Measurements from ENCODE around the gene PPP1R3G.
"Not testable (repeated sequence)": the region's sequence is repeated elsewhere in the genome, so short reads cannot be mapped to it uniquely, and the experiment has no call there.

PPP1R3G gene

DNA sequence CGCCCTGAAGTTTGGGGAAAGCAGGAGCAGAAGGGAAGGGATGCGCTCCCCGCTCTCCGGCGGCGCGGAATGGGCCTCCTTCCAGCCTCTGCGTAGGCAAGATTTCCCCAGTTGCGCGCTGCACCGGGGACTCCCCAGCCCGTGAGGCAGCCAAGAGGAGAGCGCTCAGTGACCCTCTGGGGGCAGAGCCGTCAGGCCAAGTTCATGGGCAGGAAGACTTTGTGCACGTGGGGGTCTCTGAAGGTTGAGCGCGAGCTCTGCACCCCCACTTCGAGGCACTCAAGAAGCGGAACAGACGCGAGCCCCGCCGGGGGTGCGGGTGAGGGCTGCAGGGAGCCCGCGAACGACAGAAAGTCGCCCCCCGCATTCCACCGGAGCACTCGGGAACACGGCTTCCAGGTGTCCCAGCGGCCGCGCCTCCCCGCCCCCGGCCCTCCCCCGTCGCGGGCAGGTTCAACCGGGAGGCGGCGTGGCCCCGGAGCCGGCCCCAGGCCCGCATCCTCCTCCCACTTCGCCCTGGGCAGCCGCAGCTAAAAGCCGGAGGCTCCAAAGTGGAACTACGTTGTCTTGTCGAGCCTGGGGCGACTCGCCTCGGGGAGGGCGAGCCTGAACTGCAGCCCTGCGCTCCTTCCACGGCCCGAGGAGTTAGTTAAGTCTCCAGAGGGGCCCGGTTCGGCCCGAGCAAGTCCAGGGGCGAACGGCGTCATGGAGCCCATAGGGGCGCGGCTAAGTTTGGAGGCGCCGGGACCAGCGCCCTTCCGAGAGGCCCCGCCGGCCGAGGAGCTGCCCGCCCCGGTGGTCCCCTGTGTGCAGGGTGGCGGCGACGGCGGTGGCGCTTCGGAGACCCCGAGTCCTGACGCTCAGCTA, at the start of gene PPP1R3G:
PPP1R3G (plus strand) TSS at position 561 of the 867 bp plus-strand sequence; CDS start at position 706, 145 bp downstream.
- no peak for DNase-seq (ENCODE audit: low read depth)

- DNase-seq (ENCODE audit: low read depth) = no peak
These were observed 48.9 kb upstream of the PPP1R3G start for GRCh38 chr6:5036269-5036668.

- no peak for DNase-seq (ENCODE audit: low read depth)
These were observed 43.2 kb upstream of the PPP1R3G start for GRCh38 chr6:5041955-5042354.

GRCh38 chr6:5042436-5042835, 42.7 kb upstream of the PPP1R3G start:
- no peak for DNase-seq (ENCODE audit: low read depth)

- no peak for DNase-seq (ENCODE audit: low read depth)
These were observed 40.3 kb upstream of the PPP1R3G start for GRCh38 chr6:5044866-5045265.

- no peak for DNase-seq (ENCODE audit: low read depth)
These were observed 39.7 kb upstream of the PPP1R3G start for GRCh38 chr6:5045416-5045815.

DNA sequence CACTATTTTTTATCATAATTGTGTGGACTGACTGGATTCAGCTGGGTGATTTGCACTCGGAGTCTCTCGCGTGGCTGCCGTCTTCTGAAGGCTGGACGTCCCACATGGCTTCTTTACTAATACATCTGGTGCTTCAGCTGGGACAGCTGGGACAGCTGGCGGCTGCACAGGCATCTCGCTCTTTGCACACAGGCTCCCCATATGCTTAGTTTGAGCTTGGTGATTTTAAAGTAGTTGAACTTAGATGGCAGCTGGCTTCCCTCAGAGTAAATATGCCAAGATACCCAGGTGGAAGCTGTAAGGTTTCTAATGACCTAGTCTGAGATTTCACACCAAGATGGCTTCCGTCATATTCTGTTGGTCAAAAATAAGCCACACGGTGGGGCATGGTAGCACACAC, 38.7 kb upstream of the PPP1R3G start:
- DNase-seq (ENCODE audit: low read depth) = no peak

- no peak for DNase-seq (ENCODE audit: low read depth)
These were observed 35.1 kb upstream of the PPP1R3G start for GRCh38 chr6:5050009-5050408.

DNA sequence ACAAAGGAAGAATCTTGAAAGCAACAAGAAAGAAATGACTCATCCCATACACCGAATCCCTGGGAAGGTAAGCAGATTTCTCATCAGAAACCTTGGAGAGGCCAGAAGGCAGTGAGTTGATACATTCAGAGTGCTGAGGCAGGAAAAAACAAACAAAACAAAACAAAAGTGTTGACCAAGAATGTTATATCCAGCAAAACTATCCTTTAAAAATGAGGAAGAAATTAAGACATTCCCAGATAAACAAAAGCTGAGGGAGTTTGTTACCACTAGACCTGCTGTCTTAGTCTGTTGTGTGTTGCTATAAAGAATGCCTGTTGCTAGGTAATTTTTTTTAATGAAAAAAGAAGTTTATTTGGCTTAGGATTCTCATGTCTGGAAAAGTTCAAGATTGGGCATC, 33.7 kb upstream of the PPP1R3G start:
- DNase-seq (ENCODE audit: low read depth) = no peak

DNA sequence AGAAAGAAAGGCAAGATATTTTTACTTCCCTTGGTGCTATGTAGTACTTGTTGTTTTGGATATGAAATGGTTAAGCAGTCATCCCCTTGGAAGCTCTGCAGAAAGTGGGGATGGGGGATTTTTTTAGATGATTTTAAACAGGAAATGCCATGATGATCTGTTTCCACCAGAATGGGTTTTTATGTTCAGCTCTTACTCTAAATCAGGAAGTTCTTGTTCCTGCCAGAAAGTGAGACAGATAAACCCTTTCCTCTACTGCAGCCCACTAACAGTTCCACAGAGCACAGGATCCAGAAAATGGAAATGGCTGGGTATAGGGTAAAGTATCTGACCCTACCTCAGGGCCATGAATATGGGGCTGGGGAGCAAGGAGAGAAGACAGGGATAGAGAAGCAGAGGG, 32.1 kb upstream of the PPP1R3G start:
- no peak for DNase-seq (ENCODE audit: low read depth)

DNA sequence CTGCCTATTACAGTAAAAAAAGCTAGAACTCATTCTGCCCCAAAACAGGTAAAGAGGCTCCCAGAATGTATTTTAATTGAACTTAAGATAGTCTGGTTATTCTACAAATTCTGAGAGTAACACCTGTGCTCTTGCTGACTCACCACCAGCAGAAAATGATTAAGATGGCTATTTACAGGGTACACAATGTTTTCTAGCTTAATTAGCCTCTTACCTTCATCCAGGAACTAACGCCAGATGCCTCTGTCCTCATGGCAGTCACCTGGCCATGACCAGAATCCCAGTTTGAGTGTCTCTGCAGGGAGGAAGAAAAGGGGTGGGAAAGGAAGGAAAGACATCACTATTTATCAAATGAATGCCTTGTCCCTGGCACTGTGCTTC, 31.3 kb upstream of the PPP1R3G start:
- no peak for DNase-seq (ENCODE audit: low read depth)

DNA sequence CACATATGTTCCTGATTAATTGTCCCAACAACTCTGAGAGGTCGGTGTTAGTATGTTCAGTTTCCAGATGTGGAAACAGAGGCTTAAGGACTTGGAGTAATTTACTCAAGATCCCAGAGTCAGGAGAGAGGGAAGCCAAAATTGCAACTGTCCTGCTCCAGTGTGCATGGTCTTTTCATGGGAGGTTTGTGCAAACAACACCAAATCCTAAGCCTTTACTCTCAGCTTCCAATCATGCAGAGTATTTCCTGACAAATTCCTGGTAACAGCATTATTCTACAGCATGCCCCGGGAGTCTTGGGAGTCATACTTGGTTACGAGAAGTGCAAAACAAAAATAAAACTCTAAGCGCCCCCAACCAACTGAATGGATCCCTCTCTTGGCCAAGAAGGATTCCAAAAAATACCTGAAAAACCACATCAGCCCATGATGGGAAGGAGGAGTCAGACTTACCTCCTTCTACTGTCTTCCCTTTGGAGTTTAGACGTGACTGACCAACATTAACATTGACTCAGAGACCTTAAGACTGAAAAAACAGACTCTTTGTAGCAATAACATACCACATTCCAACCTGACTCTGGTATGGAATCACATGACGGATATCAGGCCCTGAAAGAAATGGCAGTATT, 30.8 kb upstream of the PPP1R3G start:
- DNase-seq (ENCODE audit: low read depth) = no peak

DNA sequence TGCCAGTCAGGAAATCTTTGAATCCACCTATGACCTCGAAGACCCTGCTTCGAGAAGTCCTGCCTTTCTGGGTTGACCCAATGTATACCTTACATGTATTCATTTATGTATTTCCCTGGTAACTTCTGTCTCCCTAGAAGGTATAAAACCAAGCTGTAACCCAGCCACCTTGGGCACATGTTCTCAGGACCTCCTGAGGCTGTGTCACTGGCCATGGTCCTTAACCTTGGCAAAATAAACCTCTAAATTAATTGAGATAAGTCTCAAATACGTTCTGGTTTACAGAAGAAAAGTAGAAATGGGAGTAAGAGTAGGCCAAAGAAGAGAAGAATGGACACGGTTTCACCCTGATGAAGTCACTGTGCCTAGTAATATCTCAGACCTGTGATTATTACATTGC, 30.0 kb upstream of the PPP1R3G start:
- no peak for DNase-seq (ENCODE audit: low read depth)

GRCh38 chr6:5058254-5058653, 26.9 kb upstream of the PPP1R3G start:
- no peak for DNase-seq (ENCODE audit: low read depth)

- DNase-seq (ENCODE audit: low read depth) = no peak
These were observed 25.9 kb upstream of the PPP1R3G start for GRCh38 chr6:5059036-5059896.

DNA sequence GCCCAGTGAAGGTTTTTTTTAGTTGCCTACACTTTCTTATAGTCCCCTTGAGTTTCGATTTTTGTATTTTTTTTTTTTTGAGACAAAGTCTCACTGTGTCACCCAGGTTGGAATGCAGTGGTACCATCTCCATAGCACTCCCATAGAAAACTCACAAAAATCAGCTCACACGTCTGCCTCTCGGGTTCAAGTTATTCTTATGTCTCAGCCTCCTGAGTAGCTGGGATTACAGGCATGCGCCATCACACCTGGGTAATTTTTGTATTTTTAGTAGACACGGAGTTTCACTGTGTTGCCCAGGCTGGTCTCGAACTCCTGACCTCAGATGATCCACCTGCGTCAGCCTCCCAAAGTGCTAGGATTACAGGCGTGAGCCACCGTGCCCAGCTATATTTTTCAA, 24.7 kb upstream of the PPP1R3G start:
- DNase-seq (ENCODE audit: low read depth) = not testable (repeated sequence)

DNA sequence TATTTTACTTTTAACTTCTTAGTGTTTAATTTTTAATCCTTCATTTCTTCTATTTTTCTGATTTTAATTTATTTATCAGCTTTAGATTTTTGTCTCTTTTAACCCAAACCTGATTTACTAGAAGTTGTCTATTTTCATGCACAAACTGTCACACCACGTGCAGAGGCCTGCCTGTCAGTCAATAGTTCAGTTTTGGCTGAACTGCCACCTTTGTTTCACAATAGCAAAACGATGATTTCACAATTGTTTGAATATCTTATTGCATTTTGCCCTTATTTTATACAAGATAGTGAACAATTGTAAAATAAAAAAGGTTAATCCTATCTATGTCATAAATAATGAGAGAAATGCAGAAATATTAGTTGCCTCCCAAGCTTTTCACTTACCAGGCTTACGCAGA, 24.0 kb upstream of the PPP1R3G start:
- DNase-seq (ENCODE audit: low read depth) = no peak

- DNase-seq (ENCODE audit: low read depth) = no peak
These were observed 21.5 kb upstream of the PPP1R3G start for GRCh38 chr6:5063617-5064016.

- no peak for DNase-seq (ENCODE audit: low read depth)
These were observed 18.6 kb upstream of the PPP1R3G start for GRCh38 chr6:5066456-5067093.

DNA sequence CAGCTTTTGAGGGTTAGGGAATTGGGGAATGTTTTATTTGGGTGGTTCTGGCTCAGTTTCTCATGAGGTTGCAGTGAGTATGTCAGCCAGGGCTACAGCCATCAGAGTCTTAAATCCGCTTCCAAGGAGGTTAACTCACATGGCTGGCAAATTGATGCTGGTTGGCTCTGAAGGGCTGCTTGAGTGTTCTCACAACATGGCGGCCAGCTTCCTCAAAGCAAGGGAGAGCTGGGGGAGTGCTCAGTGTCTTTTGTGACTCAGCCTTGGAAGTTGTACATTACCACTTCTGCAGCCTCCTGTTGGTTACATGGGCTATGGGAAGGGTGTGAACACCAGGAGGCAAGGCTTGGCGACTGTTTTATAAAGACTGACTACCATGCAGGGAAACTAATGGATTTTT, 17.8 kb upstream of the PPP1R3G start:
- DNase-seq (ENCODE audit: low read depth) = no peak

- no peak for DNase-seq (ENCODE audit: low read depth)
These were observed 16.9 kb upstream of the PPP1R3G start for GRCh38 chr6:5068153-5068751.

DNA sequence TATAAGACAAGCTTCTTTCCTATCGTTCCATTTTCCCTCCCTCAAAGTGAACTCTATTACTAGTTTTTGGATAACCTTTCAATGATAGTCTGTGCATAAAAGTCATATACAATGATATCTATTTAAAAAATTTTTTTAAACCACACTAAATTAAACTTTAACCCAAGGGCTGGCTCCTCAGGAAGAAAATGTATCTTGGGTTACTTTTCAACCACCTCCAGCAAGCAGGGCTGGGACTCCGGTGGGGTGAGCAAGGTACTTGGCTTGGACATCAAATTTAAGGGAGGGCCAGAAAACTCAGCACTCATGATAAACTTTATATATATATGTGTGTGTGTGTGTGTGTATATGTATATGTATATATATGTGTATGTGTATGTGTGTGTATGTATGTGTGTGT, 13.9 kb upstream of the PPP1R3G start:
- no peak for DNase-seq (ENCODE audit: low read depth)

Measured in activated gamma-delta T cell treated with anti-CD3 and anti-CD28 coated beads, Interleukin-2, amount 50 U/mL, for 16 hours (primary cell).